ENCODE data around the gene DDX56.

Gene DDX56

GRCh38 chr7:44573464-44574286, at the start of gene DDX56:
DDX56 (minus strand) TSS chr7:44573908; CDS start chr7:44573895, 13 bp downstream.
- peak within 1 kb of the TSS; percentile 86 for H3K4me3 ChIP-seq
- peak within 1 kb of the TSS; percentile 73 to 85 for H3K27ac ChIP-seq
- peak; percentile 94 for DNase-seq (ENCODE audit: low spot score)
- TF ChIP-seq CTCF (IDR thresholded peaks at IDR 0.05): no peak

GRCh38 chr7:44622342-44623151, 48.8 kb upstream of the DDX56 start:
- Histone ChIP-seq H3K27ac (peak overlapping the region in 1 of 2 donors; percentile 36), H3K4me3 (no peak overlapping the region)
- no peak for DNase-seq (ENCODE audit: low spot score)
- TF ChIP-seq CTCF (IDR thresholded peaks at IDR 0.05): no peak

- Histone ChIP-seq H3K4me3 (no peak overlapping the region), H3K27ac (peak overlapping the region in 1 of 2 donors; percentile 70)
- no peak for DNase-seq (ENCODE audit: low spot score)
- no peak for TF ChIP-seq CTCF (IDR thresholded peaks at IDR 0.05)
Measured at GRCh38 chr7:44621750-44622103, 48.0 kb upstream of the DDX56 start.

- DNase-seq (ENCODE audit: low spot score): no peak
- H3K27ac ChIP-seq: peak overlapping the region in 1 of 2 donors; percentile 70
- no peak for TF ChIP-seq CTCF (IDR thresholded peaks at IDR 0.05)
- no peak overlapping the region for H3K4me3 ChIP-seq
Measured at GRCh38 chr7:44621034-44621749, 47.5 kb upstream of the DDX56 start.

- Histone ChIP-seq H3K27ac (no peak overlapping the region), H3K4me3 (no peak overlapping the region)
- no peak for TF ChIP-seq CTCF (IDR thresholded peaks at IDR 0.05)
- no peak for DNase-seq (ENCODE audit: low spot score)
Measured at GRCh38 chr7:44618753-44619152, 45.0 kb upstream of the DDX56 start.

- no peak for TF ChIP-seq CTCF (IDR thresholded peaks at IDR 0.05)
- DNase-seq (ENCODE audit: low spot score): no peak
- Histone ChIP-seq H3K4me3 (no peak overlapping the region), H3K27ac (no peak overlapping the region)
Measured at GRCh38 chr7:44618045-44618444, 44.3 kb upstream of the DDX56 start.

Measured in coronary artery (tissue), 2 donors.